Epithelial cell of esophagus (primary cell): Measurements from ENCODE around the gene ZNF580.

Source experiments
- DNase-seq: peaks from one replicate; pipeline ENCODE4 v3.0.0; 2010; ENCODE audit warnings: low read depth
- H3K4me3 ChIP-seq: 2 replicates; pipeline ENCODE4 v1.5.1; 2011; ENCODE audit warnings: mild to moderate bottlenecking, low read length, control low read depth
- TF ChIP-seq, protein P1 (sequence below): IDR thresholded peaks from 2 replicates; pipeline ENCODE4 v1.5.1; 2011; ENCODE audit warnings: low read depth, mild to moderate bottlenecking, low read length, control low read depth, inconsistent platforms; ENCODE audit not compliant: insufficient read depth; ENCODE audit errors: missing control alignments

ZNF580 gene

DNA sequence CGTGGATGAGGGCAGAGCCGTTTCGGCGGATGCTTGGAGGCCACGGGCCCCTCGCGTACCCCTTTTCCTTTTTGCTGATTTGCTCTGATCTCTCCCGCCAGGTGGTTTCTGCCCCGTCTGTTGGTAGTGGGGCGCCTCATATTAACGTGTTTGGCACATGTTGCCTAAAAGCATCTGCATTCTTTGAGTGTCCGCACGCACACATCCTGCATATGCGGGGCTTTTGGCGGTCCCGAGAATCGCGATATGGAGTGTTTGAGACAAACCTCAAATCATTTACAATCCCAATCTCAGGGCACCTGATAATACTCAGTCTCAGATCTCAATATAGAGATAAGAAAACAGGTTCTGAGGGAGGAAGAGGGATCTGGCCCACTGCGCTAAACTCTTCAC is 14.8 kb downstream of the ZNF580 start:
- H3K4me3 ChIP-seq: peak overlapping the region; percentile 86
- DNase-seq: no peak
- TF ChIP-seq, protein P1, sequence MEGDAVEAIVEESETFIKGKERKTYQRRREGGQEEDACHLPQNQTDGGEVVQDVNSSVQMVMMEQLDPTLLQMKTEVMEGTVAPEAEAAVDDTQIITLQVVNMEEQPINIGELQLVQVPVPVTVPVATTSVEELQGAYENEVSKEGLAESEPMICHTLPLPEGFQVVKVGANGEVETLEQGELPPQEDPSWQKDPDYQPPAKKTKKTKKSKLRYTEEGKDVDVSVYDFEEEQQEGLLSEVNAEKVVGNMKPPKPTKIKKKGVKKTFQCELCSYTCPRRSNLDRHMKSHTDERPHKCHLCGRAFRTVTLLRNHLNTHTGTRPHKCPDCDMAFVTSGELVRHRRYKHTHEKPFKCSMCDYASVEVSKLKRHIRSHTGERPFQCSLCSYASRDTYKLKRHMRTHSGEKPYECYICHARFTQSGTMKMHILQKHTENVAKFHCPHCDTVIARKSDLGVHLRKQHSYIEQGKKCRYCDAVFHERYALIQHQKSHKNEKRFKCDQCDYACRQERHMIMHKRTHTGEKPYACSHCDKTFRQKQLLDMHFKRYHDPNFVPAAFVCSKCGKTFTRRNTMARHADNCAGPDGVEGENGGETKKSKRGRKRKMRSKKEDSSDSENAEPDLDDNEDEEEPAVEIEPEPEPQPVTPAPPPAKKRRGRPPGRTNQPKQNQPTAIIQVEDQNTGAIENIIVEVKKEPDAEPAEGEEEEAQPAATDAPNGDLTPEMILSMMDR: no peak

DNA sequence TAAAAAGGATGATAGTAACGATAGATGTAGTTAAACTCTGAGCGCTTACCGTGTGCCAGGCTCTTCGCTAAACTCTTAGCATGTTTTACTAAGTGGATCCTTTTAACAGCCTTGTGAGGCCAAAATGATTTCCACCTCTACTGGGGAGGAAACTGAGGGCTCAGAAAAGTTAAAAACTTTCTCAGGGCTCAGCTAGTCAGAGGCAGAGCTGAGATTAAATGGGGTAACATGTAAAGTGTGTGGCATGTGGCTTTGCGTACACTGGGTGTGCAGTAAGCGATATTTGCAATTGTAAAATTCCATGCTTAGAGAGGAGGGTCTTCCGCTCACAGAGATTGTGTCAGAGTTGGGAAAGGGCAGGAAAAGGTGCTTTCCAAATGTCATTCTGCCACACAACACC is 15.8 kb downstream of the ZNF580 start:
- TF ChIP-seq, protein P1: no peak
- DNase-seq: no peak
- H3K4me3 ChIP-seq: peak overlapping the region; percentile 86

DNA sequence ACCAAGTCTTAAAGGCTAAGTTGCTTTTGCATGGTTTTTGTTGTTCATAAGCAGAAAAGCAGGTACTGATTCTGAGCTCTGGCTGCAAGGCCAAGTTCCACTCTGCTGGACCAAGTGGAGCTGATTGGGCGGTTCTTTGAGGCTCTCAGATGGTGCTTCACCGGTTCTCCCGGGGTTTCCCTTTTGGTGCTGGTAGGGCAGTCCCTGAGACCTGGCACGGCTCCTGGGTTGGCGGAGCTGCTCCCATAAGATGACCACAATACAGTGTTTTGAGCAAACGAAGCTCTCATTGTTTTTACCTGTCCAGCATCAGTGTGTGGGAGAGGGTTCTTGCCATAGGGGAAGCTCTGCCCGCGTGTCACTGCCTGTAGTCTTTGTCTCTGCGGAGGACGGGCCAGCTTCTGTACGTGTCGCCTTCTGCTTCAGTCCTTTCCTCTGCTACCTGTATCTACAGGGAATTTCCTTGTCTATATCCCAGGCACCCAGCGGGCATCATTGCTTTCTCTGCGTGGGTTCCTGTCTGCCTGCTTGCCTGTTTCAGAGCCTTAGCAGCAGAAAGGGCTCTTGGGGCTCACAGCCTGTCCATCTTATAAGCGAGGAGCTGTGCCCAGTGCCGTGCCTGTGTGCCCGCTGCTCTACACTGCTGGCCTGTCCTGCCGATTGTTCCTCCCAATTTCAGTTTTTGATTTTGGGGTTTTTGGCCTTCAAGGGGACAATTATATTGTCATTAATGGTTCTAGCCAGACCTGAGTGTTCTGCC is 16.4 kb downstream of the ZNF580 start:
- DNase-seq: peak; percentile 45
- peak overlapping the region; percentile 86 for H3K4me3 ChIP-seq
- TF ChIP-seq, protein P1: no peak

DNA sequence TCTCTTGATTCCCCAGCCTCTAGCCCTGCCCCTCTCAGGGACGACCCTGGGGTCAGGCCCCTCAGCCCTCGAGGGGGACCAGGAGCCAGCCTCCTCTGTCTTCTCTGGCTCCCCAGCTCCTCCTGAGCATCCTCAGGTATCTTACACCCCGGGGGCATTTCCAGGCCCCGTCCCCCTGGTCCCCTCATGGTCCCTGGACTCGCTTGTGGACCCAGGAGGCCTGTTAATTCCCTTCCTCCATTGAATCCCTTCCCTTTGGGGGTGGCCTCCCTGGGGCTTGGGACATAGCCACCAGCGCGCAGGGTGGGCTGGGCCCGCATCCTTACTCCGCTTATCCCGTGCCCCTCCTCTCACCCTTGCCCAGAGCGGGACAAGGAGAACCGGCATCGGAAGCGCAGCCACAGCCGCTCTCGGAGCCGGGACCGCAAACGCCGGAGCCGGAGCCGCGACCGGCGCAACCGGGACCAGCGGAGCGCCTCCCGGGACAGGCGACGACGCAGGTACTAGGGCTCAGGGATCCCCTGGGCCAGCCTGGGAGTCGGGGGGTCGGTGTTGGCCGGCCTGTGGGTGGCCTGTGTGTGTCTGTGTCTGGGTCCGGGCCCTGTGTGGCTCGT is 18.2 kb downstream of the ZNF580 start:
- no peak for DNase-seq
- TF ChIP-seq, protein P1: no peak
- no peak overlapping the region for H3K4me3 ChIP-seq

DNA sequence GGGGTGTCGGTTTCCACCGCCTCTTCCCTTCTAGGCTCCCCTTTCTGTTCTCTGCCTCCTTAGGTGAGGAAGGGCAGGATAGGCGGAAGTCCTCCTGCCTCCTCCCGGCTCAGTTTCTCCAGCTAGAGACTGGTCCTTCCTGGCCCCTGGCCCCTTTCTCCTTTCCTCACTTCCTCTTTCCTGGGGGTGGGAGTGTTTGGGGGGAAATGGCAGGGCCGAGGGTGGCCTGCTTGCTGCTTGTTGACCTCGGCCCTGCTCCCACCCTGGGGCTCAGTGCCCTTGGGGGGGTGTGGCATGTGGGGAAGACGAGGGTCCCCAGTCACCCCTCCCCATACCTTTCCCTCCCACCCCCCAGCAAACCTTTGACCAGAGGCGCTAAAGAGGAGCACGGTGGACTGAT is 19.0 kb downstream of the ZNF580 start:
- DNase-seq: no peak
- TF ChIP-seq, protein P1: no peak
- no peak overlapping the region for H3K4me3 ChIP-seq

DNA sequence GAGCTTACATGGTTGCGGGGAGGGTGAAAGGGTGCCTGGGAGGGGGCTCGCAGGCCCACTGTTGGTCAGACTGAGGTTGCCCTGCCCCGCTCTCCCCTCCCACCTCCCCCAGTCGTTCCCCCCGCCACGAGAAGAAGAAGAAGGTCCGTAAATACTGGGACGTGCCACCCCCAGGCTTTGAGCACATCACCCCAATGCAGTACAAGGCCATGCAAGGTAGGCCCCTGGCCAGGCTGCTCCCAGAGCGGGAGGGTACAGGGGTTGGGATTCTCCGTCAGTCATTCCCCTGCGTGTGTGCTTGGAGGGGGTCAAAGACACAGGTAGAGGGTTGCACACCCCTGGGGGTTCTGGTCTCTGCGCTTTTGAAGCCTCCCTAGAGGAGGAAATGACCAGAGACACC is 19.6 kb downstream of the ZNF580 start:
- TF ChIP-seq, protein P1: no peak
- H3K4me3 ChIP-seq: no peak overlapping the region
- DNase-seq: no peak
